GM18519 (cell line): ENCODE results near the gene CCDC124.

ENCODE experiments used
- ATAC-seq: cut with Tn5 transposase; IDR thresholded peaks from one replicate; pipeline ENCODE4 v1.9.1; 2021; ENCODE audit warnings: mild to moderate bottlenecking, moderate library complexity; ENCODE audit not compliant: unreplicated experiment, low FRiP score

The CCDC124 gene

GRCh38 chr19:17951990-17952976, 19.5 kb downstream of the CCDC124 start:
- ATAC-seq, result no peak

DNA sequence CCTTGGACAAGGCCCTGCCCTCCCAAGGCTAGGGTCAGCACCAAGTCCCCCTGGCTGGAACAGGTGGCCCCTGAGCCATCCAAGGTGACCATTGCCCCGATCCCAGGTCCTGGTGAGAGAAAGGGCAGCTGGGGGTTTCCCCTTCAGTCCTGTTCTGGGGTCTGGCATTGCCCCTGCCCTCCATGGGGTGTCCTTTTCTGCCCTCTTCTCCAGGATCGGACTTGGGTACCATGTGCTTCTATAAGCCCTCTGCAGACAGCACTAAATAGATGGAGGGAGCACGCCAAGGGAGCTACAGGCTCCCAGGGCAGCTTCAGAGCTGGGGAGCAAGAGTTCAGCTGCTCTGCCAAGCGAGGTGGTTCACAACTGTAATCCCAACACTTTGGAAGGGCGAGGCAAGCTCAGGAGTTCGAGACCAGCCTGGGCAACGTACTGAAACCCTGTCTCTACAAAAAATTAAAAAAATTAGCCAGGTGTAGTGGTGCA, 20.5 kb downstream of the CCDC124 start:
- ATAC-seq, result no peak

DNA sequence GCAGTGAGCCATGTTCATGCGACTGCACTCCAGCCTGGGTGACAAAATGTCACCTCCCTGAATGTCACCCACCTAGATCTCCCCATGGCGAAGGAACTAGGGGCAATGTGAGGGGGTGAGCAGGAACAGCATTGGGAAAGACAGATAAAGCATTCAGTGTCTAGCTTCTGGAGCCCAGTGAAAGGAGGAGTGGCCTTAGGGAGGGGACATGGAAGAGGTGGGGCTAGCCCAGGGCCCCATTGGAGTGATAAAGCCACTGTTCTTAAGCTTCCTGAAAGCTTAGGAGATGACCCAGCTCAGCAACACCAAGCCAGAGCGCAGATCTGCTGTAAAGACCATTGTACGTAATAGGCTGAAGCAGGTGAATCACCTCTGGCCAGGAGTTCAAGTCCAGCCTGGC, 21.1 kb downstream of the CCDC124 start:
- ATAC-seq, result no peak

DNA sequence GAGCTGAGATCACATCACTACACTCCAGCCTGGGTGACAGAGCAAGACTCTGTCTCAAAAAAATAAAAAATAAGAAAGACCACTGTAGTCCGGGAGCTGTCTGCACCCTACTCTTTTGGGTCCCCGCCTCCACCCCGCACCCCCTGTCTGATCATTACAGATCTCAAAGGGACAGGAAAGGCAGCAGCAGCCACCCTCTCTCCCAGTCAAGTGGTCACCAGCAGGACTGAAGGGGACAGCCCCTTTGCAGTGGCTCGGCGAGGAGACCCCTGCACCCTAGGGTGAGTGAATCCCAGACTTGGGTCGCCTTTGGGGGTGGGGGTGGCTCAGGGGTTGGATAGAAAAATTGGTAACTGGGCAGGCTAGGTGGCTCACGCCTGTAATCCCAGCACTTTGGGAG, 21.6 kb downstream of the CCDC124 start:
- no peak for ATAC-seq

- ATAC-seq, result no peak
These were observed 24.5 kb downstream of the CCDC124 start for GRCh38 chr19:17957149-17957849.

DNA sequence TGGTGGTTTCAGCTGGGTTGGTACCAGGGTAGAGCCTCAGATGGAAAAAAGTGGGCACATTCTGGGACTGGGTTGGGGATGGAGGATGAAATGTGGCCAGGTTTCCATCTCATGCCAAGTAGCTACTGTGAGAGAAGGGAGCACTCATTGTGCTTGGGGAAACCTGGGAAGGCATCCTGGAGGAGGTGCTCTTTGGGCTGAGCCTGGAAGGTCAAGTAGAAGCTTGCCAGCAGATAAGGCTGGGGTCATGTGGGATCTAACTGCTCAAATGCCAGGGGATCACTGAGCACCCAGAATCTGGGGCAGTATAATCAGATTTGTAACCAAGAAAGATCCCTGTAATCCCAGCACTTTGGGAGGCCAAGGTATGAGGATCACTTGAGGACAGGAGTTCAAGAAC, 25.1 kb downstream of the CCDC124 start:
- ATAC-seq, result no peak

GRCh38 chr19:17963936-17964691, 31.3 kb downstream of the CCDC124 start:
- ATAC-seq, result no peak

DNA sequence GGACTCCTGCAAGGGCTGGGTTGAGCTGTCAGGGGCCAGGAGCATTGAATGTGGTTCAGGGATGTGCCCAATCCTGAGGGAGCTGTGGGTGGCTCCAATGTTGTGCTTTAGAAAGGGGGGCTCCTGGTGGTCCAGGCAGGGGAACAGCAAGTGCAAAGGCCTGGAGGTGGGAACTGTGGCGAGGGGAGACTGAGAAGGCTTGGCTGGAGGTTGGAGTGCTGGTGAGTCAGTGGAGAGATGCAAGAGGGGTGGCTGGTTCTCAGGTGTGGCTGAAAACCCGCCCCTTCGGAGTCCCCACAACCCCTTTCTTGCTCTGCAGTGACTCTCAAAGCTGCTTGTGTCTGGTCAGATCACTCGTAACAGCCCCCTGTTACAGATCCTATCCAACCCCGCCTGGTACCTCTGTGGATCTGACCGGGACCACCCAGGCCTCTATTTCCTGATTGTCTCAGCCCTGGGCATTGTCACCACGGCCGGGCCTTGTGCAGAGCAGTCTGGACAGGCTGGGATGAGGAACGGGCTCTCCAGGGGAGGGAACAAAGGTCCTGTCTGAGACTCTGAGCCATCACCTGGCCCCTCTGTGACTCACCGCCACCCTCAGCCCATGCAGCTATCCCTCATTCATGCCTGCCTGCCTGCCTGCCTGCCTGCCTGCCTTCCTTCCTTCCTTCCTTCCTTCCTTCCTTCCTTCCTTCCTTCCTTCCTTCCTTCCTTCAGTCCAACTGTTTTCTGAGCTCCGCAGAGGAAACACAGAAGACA, 32.7 kb downstream of the CCDC124 start:
- no peak for ATAC-seq

- ATAC-seq, result no peak
These were observed 33.3 kb downstream of the CCDC124 start for GRCh38 chr19:17966129-17966483.

DNA sequence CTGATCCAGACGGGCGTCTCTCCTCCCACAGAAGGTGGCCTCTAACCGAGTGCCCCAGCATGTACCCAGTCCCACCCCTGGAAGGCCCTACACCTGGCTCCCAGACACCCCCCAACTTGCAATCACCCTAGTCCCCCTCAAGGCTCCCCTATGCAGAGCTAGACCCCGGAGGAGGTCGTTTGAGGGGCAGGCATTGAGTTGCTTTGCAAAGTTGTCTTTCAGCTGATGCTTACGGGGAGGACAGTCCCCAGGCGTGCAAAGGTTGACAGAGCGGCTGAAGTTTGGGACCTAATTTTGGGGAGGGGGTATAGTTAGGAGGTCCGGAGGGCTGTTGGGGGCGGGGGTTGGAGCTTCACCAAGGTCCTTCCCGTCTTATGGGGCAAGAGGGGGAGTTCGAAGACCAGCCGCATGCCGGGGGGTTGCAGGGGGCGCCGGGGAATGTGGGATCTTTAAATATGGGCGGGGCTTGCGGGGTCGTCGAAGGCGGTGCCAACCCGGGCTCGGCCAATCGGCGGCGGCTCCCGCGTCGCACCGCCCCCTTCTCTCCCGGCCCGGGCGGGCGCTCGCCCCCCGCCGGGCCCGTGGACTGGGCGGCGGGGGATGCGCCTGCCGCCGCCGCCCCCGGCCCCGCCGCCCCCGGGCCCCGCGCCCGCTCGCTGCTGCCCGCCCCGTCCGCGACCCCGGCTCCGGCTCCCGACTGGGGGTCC, 33.9 kb downstream of the CCDC124 start, which contains the start of gene KCNN1:
KCNN1 (plus strand) TSS at position 558 of the 707 bp plus-strand sequence. CDS start 6,782 bp downstream, outside the sequence.
- ATAC-seq, result no peak

GRCh38 chr19:17967257-17968051, 34.6 kb downstream of the CCDC124 start:
- ATAC-seq, result no peak

DNA sequence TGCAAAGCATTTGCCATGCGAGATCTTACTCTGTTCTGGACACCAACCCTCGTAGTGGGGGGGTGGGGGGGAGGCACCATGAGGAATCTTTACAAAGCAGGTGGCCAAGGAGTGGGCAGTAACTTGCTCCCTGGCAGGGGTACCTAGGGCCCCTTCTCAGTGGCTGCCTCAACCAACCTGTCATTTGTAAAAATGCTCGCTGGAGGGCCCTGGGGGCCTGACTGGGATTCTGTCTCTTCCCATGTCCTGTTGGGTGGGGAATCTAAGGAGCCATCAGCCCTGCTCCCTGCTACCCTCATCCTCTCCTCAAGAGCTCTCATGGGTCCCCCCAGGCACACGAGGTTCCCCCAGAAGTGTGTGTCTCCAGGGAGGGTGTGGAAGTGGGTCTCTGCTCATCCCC, 35.5 kb downstream of the CCDC124 start:
- ATAC-seq, result no peak

- no peak for ATAC-seq
These were observed 36.4 kb downstream of the CCDC124 start for GRCh38 chr19:17969096-17969792.

DNA sequence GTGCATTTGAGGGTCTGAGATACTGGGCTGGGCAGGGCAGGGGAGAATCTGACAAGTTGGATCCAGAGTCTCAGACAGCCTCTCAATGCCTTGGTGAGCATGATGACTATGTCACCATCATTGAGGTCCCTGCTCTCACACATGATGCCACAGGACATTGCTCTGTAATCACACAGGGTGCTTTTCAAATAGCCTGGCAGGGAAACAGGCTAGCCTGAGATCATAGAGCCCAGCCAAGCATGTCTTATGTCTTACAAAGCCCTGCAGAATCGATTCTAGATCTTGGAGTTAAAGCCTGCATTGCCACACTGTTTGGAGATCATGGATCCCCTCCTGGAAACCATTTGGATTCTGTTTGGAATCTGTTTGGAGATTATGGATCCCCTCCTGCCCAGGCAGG, 39.4 kb downstream of the CCDC124 start:
- ATAC-seq, result no peak

DNA sequence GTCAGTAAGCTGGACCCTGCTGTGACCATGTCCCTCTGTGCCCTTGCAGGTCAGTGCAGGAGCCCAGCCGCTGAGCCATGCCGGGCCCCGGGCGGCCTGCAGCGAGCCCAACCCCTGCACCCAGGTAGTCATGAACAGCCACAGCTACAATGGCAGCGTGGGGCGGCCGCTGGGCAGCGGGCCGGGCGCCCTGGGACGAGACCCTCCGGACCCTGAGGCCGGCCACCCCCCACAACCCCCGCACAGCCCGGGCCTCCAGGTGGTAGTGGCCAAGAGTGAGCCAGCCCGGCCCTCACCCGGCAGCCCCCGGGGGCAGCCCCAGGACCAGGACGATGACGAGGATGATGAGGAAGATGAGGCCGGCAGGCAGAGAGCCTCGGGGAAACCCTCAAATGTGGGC, 40.9 kb downstream of the CCDC124 start:
- no peak for ATAC-seq

DNA sequence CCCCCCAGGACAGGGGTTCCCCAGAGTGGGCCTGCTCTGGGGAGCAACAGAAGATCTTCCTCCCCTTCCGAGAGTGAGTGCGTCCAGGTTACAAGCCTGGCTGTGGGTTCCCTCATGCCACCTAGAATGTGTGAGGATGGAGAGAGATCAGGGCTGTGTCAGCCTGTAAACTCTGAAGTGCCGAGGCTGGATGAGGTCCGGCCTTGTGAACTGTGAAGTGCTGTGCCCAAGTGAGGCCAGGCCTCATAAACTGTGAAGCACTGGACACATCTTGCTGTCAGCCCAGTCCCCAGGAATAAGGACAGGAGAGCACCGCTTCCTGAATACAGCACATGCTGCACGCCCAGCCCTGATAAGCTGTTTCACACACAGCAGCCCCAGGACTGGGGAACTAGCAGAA, 41.7 kb downstream of the CCDC124 start:
- no peak for ATAC-seq

DNA sequence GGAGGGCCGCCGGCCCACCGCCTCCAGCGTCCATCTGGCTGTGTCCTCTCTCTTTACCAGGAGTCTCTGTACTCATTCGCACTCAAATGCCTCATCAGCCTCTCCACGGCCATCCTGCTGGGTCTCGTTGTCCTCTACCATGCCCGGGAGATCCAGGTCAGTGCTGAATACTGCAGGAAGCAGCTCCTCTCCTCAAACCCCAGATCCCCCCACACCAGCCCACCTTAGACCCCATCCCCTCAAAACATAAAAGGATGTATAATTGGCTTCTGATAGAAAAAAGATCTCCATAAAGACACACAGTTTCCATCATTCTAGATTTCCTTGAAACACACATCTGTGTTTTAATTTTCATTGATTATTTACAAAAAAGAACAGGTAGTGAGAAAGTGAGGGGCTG, 42.2 kb downstream of the CCDC124 start:
- no peak for ATAC-seq

GRCh38 chr19:17977021-17977420, 44.2 kb downstream of the CCDC124 start:
- ATAC-seq, result no peak
